K562 (cell line): ENCODE data around the gene NTRK1. TPM values are rescaled to one million over a fixed set of nuclear protein-coding genes. Genes with fewer than 3 reads are reported as not detected.
A peak's percentile ranks its signal among the peaks of the same experiment; 100 is the strongest.

ENCODE experiments used
- CEBPB ChIP-seq: fragments of 450-650 bp; IDR thresholded peaks from 2 replicates; pipeline ENCODE4 v1.6.1; 2016; ENCODE audit warnings: missing genetic modification characterization, missing compliant biosample characterization
- FIP1L1 ChIP-seq: fragments of 200-400 bp; formaldehyde crosslinking; IDR thresholded peaks from 2 replicates; pipeline ENCODE4 v1.6.1; 2018; ENCODE audit warnings: mild to moderate bottlenecking, low read depth, low read length; ENCODE audit not compliant: poor library complexity, severe bottlenecking
- GABPB2 ChIP-seq: fragments of 250-450 bp; sonication (Bioruptor Pico); conservative IDR thresholded peaks from 2 replicates; pipeline ENCODE4 v1.5.1; 2021; ENCODE audit warnings: mild to moderate bottlenecking
- ILF3 ChIP-seq: fragments of 450-650 bp; IDR thresholded peaks from 2 replicates; pipeline ENCODE4 v1.6.1; 2018; ENCODE audit warnings: antibody characterized with exemption, mild to moderate bottlenecking, moderate library complexity, borderline replicate concordance
- MAZ ChIP-seq, 2 experiments: fragments of 450-650 bp in 1 of 2; sonication (generic) in 1 of 2; formaldehyde crosslinking; IDR thresholded peaks in 1 of 2; conservative IDR thresholded peaks in 1 of 2; 2 replicates each; pipeline versions ENCODE4 v1.4.0 to v1.5.0; 2020; ENCODE audit warnings: mild to moderate bottlenecking in 1 of 2, missing genetic modification reagents in 1 of 2
- MYBL2 ChIP-seq, 2 experiments: fragments of 450-650 bp in 1 of 2; sonication (generic) in 1 of 2; formaldehyde crosslinking in 1 of 2; IDR thresholded peaks; 2 replicates each; pipeline versions ENCODE4 v1.6.1 to v1.8.1; 2017 to 2022; ENCODE audit warnings: borderline replicate concordance in 1 of 2, inconsistent platforms in 1 of 2, low read depth in 1 of 2, mild to moderate bottlenecking in 1 of 2, missing genetic modification reagents in 1 of 2, moderate library complexity in 1 of 2
- SAFB ChIP-seq: fragments of 200-400 bp; formaldehyde crosslinking; IDR thresholded peaks from 2 replicates; pipeline ENCODE4 v1.6.1; 2017; ENCODE audit warnings: low read depth, low read length, borderline replicate concordance
- THAP7 ChIP-seq: fragments of 250-450 bp; sonication (Bioruptor Pico); IDR thresholded peaks from 2 replicates; pipeline ENCODE4 v1.5.0; 2021
- ZNF316 ChIP-seq: fragments of 450-650 bp; IDR thresholded peaks from 2 replicates; pipeline ENCODE4 v1.6.1; 2016
- polyA plus RNA-seq, 8 experiments: library from polyadenylated mRNA; depleted of rRNA in 4 of 8; stranded (reverse) in 5 of 8; unstranded in 3 of 8; fragments of >200 nt; fragmentation: Nextera tagmentation in 2 of 8; fragmentation: Illumina TruSeq in 1 of 8; extraction: Ambion mirVana in 2 of 8; extraction: Trizol in 1 of 8; gene quantifications; 2 replicates each; pipeline versions ENCODE4 v1.2.1 to v1.2.3, GENCODE V29; 2011 to 2014; ENCODE audit warnings: inconsistent platforms in 1 of 8, missing spikeins in 1 of 8
- total RNA-seq, 7 experiments: library from RNA; depleted of rRNA in 6 of 7; stranded (reverse); fragments of >200 nt in 6 of 7; fragmentation: Illumina TruSeq in 2 of 7; extraction: Trizol in 2 of 7; gene quantifications; 2 replicates each; pipeline versions ENCODE4 v1.2.1 to v1.2.3, GENCODE V29; 2011 to 2021; ENCODE audit warnings: low replicate concordance in 1 of 7
- TF ChIP-seq, protein P1 (sequence below): fragments of 200-600 bp; sonication (generic); IDR thresholded peaks from one replicate; pipeline ENCODE4 v1.6.1; 2012; ENCODE audit warnings: mild to moderate bottlenecking, low read depth, low read length, inconsistent platforms
- TF ChIP-seq, protein P2 (sequence below): fragments of 450-650 bp; IDR thresholded peaks from 2 replicates; pipeline ENCODE4 v1.6.1; 2016; ENCODE audit warnings: antibody characterized with exemption
- TF ChIP-seq, protein P3 (sequence below): fragments of 250-450 bp; sonication (Bioruptor Pico); IDR thresholded peaks from 2 replicates; pipeline ENCODE4 v1.8.0; 2021; ENCODE audit warnings: moderate library complexity, mild to moderate bottlenecking, inconsistent platforms

Gene NTRK1
- total and polyA plus RNA-seq, 9 of the 15 experiments (the other 6 are each of a cell fraction or from before 2014, with no cell fraction given), result 0.46 to 30.0 (median 7.9) TPM

GRCh38 chr1:156889802-156890580 lies 29.3 kb downstream of the NTRK1 start (continued):
- TF ChIP-seq, protein P1, sequence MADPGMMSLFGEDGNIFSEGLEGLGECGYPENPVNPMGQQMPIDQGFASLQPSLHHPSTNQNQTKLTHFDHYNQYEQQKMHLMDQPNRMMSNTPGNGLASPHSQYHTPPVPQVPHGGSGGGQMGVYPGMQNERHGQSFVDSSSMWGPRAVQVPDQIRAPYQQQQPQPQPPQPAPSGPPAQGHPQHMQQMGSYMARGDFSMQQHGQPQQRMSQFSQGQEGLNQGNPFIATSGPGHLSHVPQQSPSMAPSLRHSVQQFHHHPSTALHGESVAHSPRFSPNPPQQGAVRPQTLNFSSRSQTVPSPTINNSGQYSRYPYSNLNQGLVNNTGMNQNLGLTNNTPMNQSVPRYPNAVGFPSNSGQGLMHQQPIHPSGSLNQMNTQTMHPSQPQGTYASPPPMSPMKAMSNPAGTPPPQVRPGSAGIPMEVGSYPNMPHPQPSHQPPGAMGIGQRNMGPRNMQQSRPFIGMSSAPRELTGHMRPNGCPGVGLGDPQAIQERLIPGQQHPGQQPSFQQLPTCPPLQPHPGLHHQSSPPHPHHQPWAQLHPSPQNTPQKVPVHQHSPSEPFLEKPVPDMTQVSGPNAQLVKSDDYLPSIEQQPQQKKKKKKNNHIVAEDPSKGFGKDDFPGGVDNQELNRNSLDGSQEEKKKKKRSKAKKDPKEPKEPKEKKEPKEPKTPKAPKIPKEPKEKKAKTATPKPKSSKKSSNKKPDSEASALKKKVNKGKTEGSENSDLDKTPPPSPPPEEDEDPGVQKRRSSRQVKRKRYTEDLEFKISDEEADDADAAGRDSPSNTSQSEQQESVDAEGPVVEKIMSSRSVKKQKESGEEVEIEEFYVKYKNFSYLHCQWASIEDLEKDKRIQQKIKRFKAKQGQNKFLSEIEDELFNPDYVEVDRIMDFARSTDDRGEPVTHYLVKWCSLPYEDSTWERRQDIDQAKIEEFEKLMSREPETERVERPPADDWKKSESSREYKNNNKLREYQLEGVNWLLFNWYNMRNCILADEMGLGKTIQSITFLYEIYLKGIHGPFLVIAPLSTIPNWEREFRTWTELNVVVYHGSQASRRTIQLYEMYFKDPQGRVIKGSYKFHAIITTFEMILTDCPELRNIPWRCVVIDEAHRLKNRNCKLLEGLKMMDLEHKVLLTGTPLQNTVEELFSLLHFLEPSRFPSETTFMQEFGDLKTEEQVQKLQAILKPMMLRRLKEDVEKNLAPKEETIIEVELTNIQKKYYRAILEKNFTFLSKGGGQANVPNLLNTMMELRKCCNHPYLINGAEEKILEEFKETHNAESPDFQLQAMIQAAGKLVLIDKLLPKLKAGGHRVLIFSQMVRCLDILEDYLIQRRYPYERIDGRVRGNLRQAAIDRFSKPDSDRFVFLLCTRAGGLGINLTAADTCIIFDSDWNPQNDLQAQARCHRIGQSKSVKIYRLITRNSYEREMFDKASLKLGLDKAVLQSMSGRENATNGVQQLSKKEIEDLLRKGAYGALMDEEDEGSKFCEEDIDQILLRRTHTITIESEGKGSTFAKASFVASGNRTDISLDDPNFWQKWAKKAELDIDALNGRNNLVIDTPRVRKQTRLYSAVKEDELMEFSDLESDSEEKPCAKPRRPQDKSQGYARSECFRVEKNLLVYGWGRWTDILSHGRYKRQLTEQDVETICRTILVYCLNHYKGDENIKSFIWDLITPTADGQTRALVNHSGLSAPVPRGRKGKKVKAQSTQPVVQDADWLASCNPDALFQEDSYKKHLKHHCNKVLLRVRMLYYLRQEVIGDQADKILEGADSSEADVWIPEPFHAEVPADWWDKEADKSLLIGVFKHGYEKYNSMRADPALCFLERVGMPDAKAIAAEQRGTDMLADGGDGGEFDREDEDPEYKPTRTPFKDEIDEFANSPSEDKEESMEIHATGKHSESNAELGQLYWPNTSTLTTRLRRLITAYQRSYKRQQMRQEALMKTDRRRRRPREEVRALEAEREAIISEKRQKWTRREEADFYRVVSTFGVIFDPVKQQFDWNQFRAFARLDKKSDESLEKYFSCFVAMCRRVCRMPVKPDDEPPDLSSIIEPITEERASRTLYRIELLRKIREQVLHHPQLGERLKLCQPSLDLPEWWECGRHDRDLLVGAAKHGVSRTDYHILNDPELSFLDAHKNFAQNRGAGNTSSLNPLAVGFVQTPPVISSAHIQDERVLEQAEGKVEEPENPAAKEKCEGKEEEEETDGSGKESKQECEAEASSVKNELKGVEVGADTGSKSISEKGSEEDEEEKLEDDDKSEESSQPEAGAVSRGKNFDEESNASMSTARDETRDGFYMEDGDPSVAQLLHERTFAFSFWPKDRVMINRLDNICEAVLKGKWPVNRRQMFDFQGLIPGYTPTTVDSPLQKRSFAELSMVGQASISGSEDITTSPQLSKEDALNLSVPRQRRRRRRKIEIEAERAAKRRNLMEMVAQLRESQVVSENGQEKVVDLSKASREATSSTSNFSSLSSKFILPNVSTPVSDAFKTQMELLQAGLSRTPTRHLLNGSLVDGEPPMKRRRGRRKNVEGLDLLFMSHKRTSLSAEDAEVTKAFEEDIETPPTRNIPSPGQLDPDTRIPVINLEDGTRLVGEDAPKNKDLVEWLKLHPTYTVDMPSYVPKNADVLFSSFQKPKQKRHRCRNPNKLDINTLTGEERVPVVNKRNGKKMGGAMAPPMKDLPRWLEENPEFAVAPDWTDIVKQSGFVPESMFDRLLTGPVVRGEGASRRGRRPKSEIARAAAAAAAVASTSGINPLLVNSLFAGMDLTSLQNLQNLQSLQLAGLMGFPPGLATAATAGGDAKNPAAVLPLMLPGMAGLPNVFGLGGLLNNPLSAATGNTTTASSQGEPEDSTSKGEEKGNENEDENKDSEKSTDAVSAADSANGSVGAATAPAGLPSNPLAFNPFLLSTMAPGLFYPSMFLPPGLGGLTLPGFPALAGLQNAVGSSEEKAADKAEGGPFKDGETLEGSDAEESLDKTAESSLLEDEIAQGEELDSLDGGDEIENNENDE, result no peak
- TF ChIP-seq GABPB2 (CRISPR knock-in tag) (no peak), MAZ (CRISPR knock-in tag; conservative IDR thresholded peaks at IDR 0.05 in 1 of 2, IDR thresholded peaks at IDR 0.05 in 1 of 2) (peak in 1 of 2 experiments; percentile 62; a peak in 2 of 4 replicates), ZNF316 (peak; percentile 43), FIP1L1 (no peak), THAP7 (CRISPR knock-in tag) (no peak), ILF3 (no peak), MYBL2 (IDR thresholded peaks at IDR 0.05; ENCODE audit: low read depth) (no peak), MYBL2 (CRISPR knock-in tag; IDR thresholded peaks at IDR 0.05; ENCODE audit: borderline replicate concordance) (no peak), SAFB (no peak), CEBPB (tag) (no peak)
- TF ChIP-seq, protein P2, sequence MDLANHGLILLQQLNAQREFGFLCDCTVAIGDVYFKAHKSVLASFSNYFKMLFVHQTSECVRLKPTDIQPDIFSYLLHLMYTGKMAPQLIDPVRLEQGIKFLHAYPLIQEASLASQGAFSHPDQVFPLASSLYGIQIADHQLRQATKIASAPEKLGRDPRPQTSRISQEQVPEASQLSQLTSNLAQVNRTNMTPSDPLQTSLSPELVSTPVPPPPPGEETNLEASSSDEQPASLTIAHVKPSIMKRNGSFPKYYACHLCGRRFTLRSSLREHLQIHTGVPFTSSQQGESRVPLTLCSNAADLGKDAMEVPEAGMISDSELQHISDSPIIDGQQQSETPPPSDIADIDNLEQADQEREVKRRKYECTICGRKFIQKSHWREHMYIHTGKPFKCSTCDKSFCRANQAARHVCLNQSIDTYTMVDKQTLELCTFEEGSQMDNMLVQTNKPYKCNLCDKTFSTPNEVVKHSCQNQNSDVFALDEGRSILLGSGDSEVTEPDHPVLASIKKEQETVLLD, result no peak
- TF ChIP-seq, protein P3, sequence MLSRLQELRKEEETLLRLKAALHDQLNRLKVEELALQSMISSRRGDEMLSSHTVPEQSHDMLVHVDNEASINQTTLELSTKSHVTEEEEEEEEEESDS (CRISPR knock-in tag), result no peak
